PC-3 (cell line): ENCODE results near the gene GTF2H4. TPM values are rescaled to one million over a fixed set of nuclear protein-coding genes. Genes with fewer than 3 reads are reported as not detected.

Source experiments
- ATAC-seq: fragments of 200-7000 bp; cut with Tn5 transposase; 2 replicates; pipeline ENCODE4 v1.9.1; 2020; ENCODE audit warnings: mild to moderate bottlenecking, moderate library complexity
- BruUV-seq: library from RNA; stranded (reverse); fragments of 400-500 nt; replicated peaks from 2 replicates; lab custom pipeline; 2021; lab: Mats Ljungman, UMichigan
- CTCF ChIA-PET: fragments of 300-600 bp; sonication (Branson Sonifier 250); formaldehyde crosslinking; loops from one replicate; lab custom pipeline; 2022; ENCODE audit warnings: antibody characterized with exemption; lab: Charles Lee
- POLR2A ChIA-PET: fragments of 300-600 bp; sonication (Branson Sonifier 250); formaldehyde crosslinking; loops from one replicate; lab custom pipeline; 2022; ENCODE audit warnings: antibody characterized with exemption; ENCODE audit not compliant: unreplicated experiment; lab: Charles Lee
- DNase-seq: peaks from one replicate; pipeline ENCODE4 v3.0.0-alpha.2; 2015
- H2AFZ ChIP-seq: fragments of 300-600 bp; sonication (generic); 2 replicates; pipeline ENCODE4 v1.6.0; 2016; ENCODE audit warnings: antibody characterized with exemption, low read length
- H3F3A ChIP-seq: fragments of 300-600 bp; sonication (generic); one replicate; pipeline ENCODE4 v1.6.0; 2017; ENCODE audit warnings: antibody characterized with exemption, low read length, control low read depth, mild to moderate bottlenecking; ENCODE audit not compliant: unreplicated experiment
- H3K27ac ChIP-seq: fragments of 300-600 bp; sonication (generic); 2 replicates; pipeline ENCODE4 v1.5.1; 2016; ENCODE audit warnings: mild to moderate bottlenecking, low read length
- H3K27me3 ChIP-seq: fragments of 300-600 bp; sonication (generic); 2 replicates; pipeline ENCODE4 v1.6.1; 2016; ENCODE audit warnings: low read length, mixed read lengths
- H3K36me3 ChIP-seq: fragments of 300-600 bp; sonication (generic); 2 replicates; pipeline ENCODE4 v1.6.1; 2016; ENCODE audit warnings: low read depth, mixed run types, low read length, mixed read lengths
- H3K4me1 ChIP-seq: fragments of 300-600 bp; sonication (generic); 2 replicates; pipeline ENCODE4 v1.5.1; 2016; ENCODE audit warnings: low read length; ENCODE audit not compliant: insufficient read depth
- H3K4me2 ChIP-seq: fragments of 300-600 bp; sonication (generic); 2 replicates; pipeline ENCODE4 v1.6.0; 2016; ENCODE audit warnings: low read length
- H3K4me3 ChIP-seq: fragments of 300-600 bp; sonication (generic); 2 replicates; pipeline ENCODE4 v1.5.1; 2016; ENCODE audit warnings: mild to moderate bottlenecking, low read length, mixed read lengths
- H3K79me2 ChIP-seq: fragments of 300-600 bp; sonication (generic); 2 replicates; pipeline ENCODE4 v1.6.1; 2017; ENCODE audit warnings: low read length, mixed read lengths
- H3K9ac ChIP-seq: fragments of 300-600 bp; sonication (generic); 2 replicates; pipeline ENCODE4 v1.6.0; 2016; ENCODE audit warnings: mild to moderate bottlenecking, low read length
- H3K9me2 ChIP-seq: fragments of 300-600 bp; sonication (generic); replicated peaks from 2 replicates; pipeline ENCODE4 v1.6.1; 2016; ENCODE audit warnings: mixed run types, low read length, mixed read lengths
- H3K9me3 ChIP-seq: fragments of 300-600 bp; sonication (generic); 2 replicates; pipeline ENCODE4 v1.6.1; 2016; ENCODE audit warnings: low read length, mixed read lengths
- H4K20me1 ChIP-seq: fragments of 300-600 bp; sonication (generic); 2 replicates; pipeline ENCODE4 v1.6.1; 2016; ENCODE audit warnings: low read length, mixed read lengths
- CTCF ChIP-seq: fragments of 300-600 bp; sonication (generic); conservative IDR thresholded peaks from 2 replicates; pipeline ENCODE4 v1.5.1; 2017; ENCODE audit warnings: antibody characterized with exemption, low read depth, mild to moderate bottlenecking, low read length
- EZH2 ChIP-seq: fragments of 300-600 bp; sonication (generic); IDR thresholded peaks from one replicate; pipeline ENCODE4 v1.6.1; 2017; ENCODE audit warnings: antibody characterized with exemption, mild to moderate bottlenecking, low read length; ENCODE audit not compliant: unreplicated experiment
- EZH2phosphoT487 ChIP-seq: fragments of 300-600 bp; sonication (generic); IDR thresholded peaks from 2 replicates; pipeline ENCODE4 v1.6.1; 2018; ENCODE audit warnings: mild to moderate bottlenecking, antibody characterized with exemption, low read length, borderline replicate concordance
- intact Hi-C: fragments of 100-400 bp; cut with micrococcal nuclease; formaldehyde crosslinking; loops from 2 replicates; pipeline ENCODE4 v1.9.0; 2023
- total RNA-seq: library from RNA; depleted of rRNA; stranded (reverse); fragments of >200 nt; gene quantifications from 2 replicates; pipeline ENCODE4 v1.2.3, GENCODE V29; 2014

Gene GTF2H4
- total RNA-seq, 1 experiment from 2014 or later = 28.7 TPM

GRCh38 chr6:30935018-30935417 lies 27.0 kb downstream of the GTF2H4 start:
- Histone ChIP-seq H3K79me2 (no peaks in the 10 kb centered on the region), H3K4me1 (peaks cover 7% of the 10 kb centered on the region), H3F3A (no peaks in the 10 kb centered on the region), H3K27me3 (no peaks in the 10 kb centered on the region), H3K9me3 (no peaks in the 10 kb centered on the region), H3K36me3 (no peaks in the 10 kb centered on the region), H3K27ac (no peak overlapping the region), H3K4me3 (no peak overlapping the region), H4K20me1 (no peaks in the 10 kb centered on the region), H3K9me2 (no peaks in the 10 kb centered on the region), H3K9ac (no peak overlapping the region), H3K4me2 (no peak overlapping the region), H2AFZ (no peak overlapping the region)
- no TSS peak for BruUV-seq
- ATAC-seq (no peak), DNase-seq (no peak)
- no peak for TF ChIP-seq CTCF
- no peak for TF ChIP-seq EZH2phosphoT487
- no peak for TF ChIP-seq EZH2
- intact Hi-C loops = loop anchor here (10.0 kb wide), 1 partner anchor 50 kb away; the partner anchor contains the start of gene MUC21
- ChIA-PET POLR2A (no interaction called here), CTCF (no interaction called here)

GRCh38 chr6:30937265-30937664 lies 29.3 kb downstream of the GTF2H4 start:
- intact Hi-C loops = loop anchor here (10.0 kb wide), 1 partner anchor 48 kb away; the partner anchor contains the start of gene MUC21
- Histone ChIP-seq H3K9me3 (no peaks in the 10 kb centered on the region), H3K27ac (no peak overlapping the region), H3K79me2 (no peaks in the 10 kb centered on the region), H3K27me3 (no peaks in the 10 kb centered on the region), H3K4me2 (no peak overlapping the region), H3K9ac (no peak overlapping the region), H4K20me1 (no peaks in the 10 kb centered on the region), H2AFZ (no peak overlapping the region), H3F3A (no peaks in the 10 kb centered on the region), H3K4me1 (peaks cover 3% of the 10 kb centered on the region; the same call in 1 of the 2 replicates), H3K9me2 (no peaks in the 10 kb centered on the region), H3K4me3 (no peak overlapping the region), H3K36me3 (no peaks in the 10 kb centered on the region)
- POLR2A ChIA-PET = interaction anchor here (0.6 kb wide), 1 partner anchor 142 kb away, joined by 4 read pairs; no protein-coding TSS in a partner anchor
- TF ChIP-seq EZH2 = no peak
- TF ChIP-seq CTCF = no peak
- no peak for TF ChIP-seq EZH2phosphoT487
- DNase-seq (no peak), ATAC-seq (no peak)
- CTCF ChIA-PET = no interaction called here
- BruUV-seq = no TSS peak

- Histone ChIP-seq H3K79me2 (no peaks in the 10 kb centered on the region), H3K9me2 (no peaks in the 10 kb centered on the region), H4K20me1 (no peaks in the 10 kb centered on the region), H3K9ac (no peak overlapping the region), H3K27ac (no peak overlapping the region), H3F3A (no peaks in the 10 kb centered on the region), H2AFZ (no peak overlapping the region), H3K4me2 (no peak overlapping the region), H3K9me3 (no peaks in the 10 kb centered on the region), H3K27me3 (no peaks in the 10 kb centered on the region), H3K36me3 (no peaks in the 10 kb centered on the region), H3K4me3 (no peak overlapping the region), H3K4me1 (peaks cover 9% of the 10 kb centered on the region; the same call in 1 of the 2 replicates)
- ChIA-PET POLR2A (no interaction called here), CTCF (interaction anchor here (0.6 kb wide), 1 partner anchor 69 kb away, joined by 3 read pairs; no protein-coding TSS in a partner anchor)
- DNase-seq (no peak), ATAC-seq (no peak)
- BruUV-seq = no TSS peak
- TF ChIP-seq CTCF = no peak
- TF ChIP-seq EZH2phosphoT487 = no peak
- TF ChIP-seq EZH2 = no peak
- intact Hi-C loops = loop anchor here (10.0 kb wide), 1 partner anchor 46 kb away; the partner anchor contains the start of gene MUC21
These were observed 30.7 kb downstream of the GTF2H4 start for GRCh38 chr6:30938730-30939129.
